Activated B cell treated with CpG ODN at 0.5 μM for 24 hours (primary cell): Measurements from ENCODE around the gene PDPN. TPM values are rescaled to one million over a fixed set of nuclear protein-coding genes. Genes with fewer than 3 reads are reported as not detected.

ENCODE experiments used
- ATAC-seq: fragments of 200-7000 bp; cut with Tn5 transposase; one replicate; pipeline ENCODE4 v1.10.0; 2021; ENCODE audit warnings: low read depth, mild to moderate bottlenecking, moderate library complexity
- CTCF ChIA-PET: fragments of 350-600 bp; sonication (Branson Sonifier 250); formaldehyde crosslinking; loops from one replicate; lab custom pipeline; 2021; ENCODE audit warnings: antibody characterized with exemption; lab: Charles Lee
- POLR2A ChIA-PET: fragments of 350-600 bp; sonication (Branson Sonifier 250); formaldehyde crosslinking; loops from one replicate; lab custom pipeline; 2021; ENCODE audit warnings: antibody characterized with exemption; lab: Charles Lee
- DNase-seq: peaks from one replicate; pipeline ENCODE4 v3.0.0; 2022
- H3K27ac Mint-ChIP-seq: one replicate; pipeline ENCODE4 v1.8.0; 2020; ENCODE audit warnings: mixed read lengths
- H3K27me3 Mint-ChIP-seq: one replicate; pipeline ENCODE4 v1.8.0; 2021; ENCODE audit warnings: mixed read lengths
- H3K36me3 Mint-ChIP-seq: one replicate; pipeline ENCODE4 v1.8.0; 2021; ENCODE audit warnings: low read depth, mixed read lengths
- H3K4me1 Mint-ChIP-seq: one replicate; pipeline ENCODE4 v1.8.0; 2021; ENCODE audit warnings: mixed read lengths
- H3K4me3 Mint-ChIP-seq: one replicate; pipeline ENCODE4 v1.8.0; 2020; ENCODE audit warnings: mild to moderate bottlenecking, mixed read lengths
- H3K9me3 Mint-ChIP-seq: one replicate; pipeline ENCODE4 v1.8.0; 2020; ENCODE audit warnings: mixed read lengths
- CTCF ChIP-seq: fragments of 200-600 bp; IDR thresholded peaks from one replicate; pipeline ENCODE4 v1.8.0; 2022; ENCODE audit warnings: antibody characterized with exemption, mild to moderate bottlenecking
- intact Hi-C: fragments of 100-400 bp; cut with micrococcal nuclease; formaldehyde crosslinking; loops from one replicate; pipeline ENCODE4 v1.15.1; 2024
- total RNA-seq: library from RNA; stranded (reverse); gene quantifications from 2 replicates; pipeline ENCODE4 v1.2.3, GENCODE V29; 2022

PDPN gene
- total RNA-seq, 1 donor from 2014 or later = not detected

GRCh38 chr1:13646521-13646920 lies 62.9 kb downstream of the PDPN start:
- Mint-ChIP-seq H3K27me3 (no peaks in the 10 kb centered on the region), H3K27ac (peak overlapping the region; percentile 69), H3K4me1 (peaks cover 39% of the 10 kb centered on the region), H3K9me3 (no peaks in the 10 kb centered on the region), H3K36me3 (no peaks in the 10 kb centered on the region), H3K4me3 (no peak overlapping the region)
- DNase-seq (no peak), ATAC-seq (peak; percentile 62)
- ChIA-PET POLR2A (interaction anchor here (0.6 to 1.3 kb wide), 8 partner anchors 9 to 158 kb away, joined by 3 to 9 read pairs (median 4); no protein-coding TSS in a partner anchor), CTCF (no interaction called here)
- intact Hi-C loops = no loop called here
- TF ChIP-seq CTCF = no peak

DNA sequence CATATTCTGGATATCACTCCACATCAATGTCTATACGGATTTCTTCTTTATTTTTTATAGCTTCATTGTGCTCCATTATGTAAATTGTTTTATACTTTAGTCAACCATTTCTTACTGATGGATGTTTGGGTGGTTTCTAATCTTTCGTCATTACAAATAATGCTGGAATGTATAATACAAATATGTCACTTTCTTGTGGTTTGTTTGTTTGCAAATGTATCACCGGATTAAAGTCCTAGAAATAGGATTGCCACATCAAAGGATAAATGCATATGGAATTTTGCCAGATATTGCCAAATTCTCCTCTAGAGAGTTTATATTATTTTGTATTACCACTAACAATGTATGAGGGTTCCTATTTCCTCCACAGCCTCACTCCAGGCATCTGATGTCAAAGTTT lies 67.6 kb downstream of the PDPN start:
- CTCF ChIA-PET = no interaction called here
- Mint-ChIP-seq H3K36me3 (no peaks in the 10 kb centered on the region), H3K4me3 (no peak overlapping the region), H3K27ac (no peak overlapping the region), H3K4me1 (peaks cover 8% of the 10 kb centered on the region), H3K9me3 (no peaks in the 10 kb centered on the region), H3K27me3 (peaks cover 2% of the 10 kb centered on the region)
- POLR2A ChIA-PET = no interaction called here
- TF ChIP-seq CTCF = no peak
- no peak for ATAC-seq
- intact Hi-C loops = no loop called here
- DNase-seq = no peak

DNA sequence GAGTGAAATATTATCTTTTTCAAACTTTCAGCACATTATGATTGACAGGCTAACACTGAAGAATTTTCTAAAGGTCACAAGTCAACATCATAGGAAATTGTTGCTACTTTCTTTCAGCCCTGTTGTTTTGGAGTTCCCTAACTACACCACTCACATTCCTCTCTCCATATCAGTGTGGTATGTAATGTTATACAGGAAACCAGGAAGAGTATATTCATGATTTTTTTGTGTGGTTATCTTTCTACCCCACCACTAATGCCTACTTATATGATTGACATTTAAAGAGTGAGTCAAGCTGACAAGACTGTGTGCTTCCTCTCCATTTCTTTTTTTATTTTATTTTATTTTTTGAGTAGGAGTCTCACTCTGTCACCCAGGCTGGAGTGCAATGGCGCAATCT lies 68.6 kb downstream of the PDPN start:
- H3K4me1 Mint-ChIP-seq = peaks cover 1% of the 10 kb centered on the region
- peaks cover 2% of the 10 kb centered on the region for H3K27me3 Mint-ChIP-seq
- H3K4me3 Mint-ChIP-seq = no peak overlapping the region
- no peak for ATAC-seq
- CTCF ChIA-PET = no interaction called here
- H3K36me3 Mint-ChIP-seq = no peaks in the 10 kb centered on the region
- no peak for DNase-seq
- no peak for TF ChIP-seq CTCF
- intact Hi-C loops = no loop called here
- POLR2A ChIA-PET = no interaction called here
- no peak overlapping the region for H3K27ac Mint-ChIP-seq
- no peaks in the 10 kb centered on the region for H3K9me3 Mint-ChIP-seq

DNA sequence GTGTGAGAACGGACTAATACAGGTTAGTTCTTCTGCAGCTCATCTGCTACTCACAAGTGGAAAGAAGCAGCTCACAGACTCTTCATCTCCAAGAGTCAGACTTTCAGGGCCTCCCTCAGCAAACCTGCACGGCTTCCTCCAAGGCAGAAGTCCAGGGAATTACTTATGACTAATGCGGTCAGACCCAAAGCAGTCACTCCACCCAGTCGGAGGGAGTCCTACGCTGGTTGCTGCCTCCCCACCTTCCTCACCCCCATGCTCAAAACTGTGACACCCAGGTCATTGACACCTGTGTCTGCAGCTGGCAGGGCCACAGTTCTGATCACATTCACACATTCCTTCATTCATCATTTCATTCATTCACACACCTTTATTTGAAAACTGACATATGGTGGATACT lies 77.9 kb downstream of the PDPN start:
- Mint-ChIP-seq H3K4me1 (peaks cover 26% of the 10 kb centered on the region), H3K9me3 (peaks cover 3% of the 10 kb centered on the region), H3K27ac (no peak overlapping the region), H3K27me3 (no peaks in the 10 kb centered on the region), H3K36me3 (no peaks in the 10 kb centered on the region), H3K4me3 (no peak overlapping the region)
- intact Hi-C loops = loop anchor here (10.0 kb wide), 1 partner anchor 147 kb away; the partner anchor contains the start of gene LRRC38
- TF ChIP-seq CTCF = no peak
- CTCF ChIA-PET = interaction anchor here (0.5 kb wide), 1 partner anchor 170 kb away, joined by 3 read pairs; no protein-coding TSS in a partner anchor
- ATAC-seq (no peak), DNase-seq (no peak)
- POLR2A ChIA-PET = interaction anchor here (0.5 kb wide), 1 partner anchor 96 kb away, joined by 4 read pairs; no protein-coding TSS in a partner anchor

GRCh38 chr1:13662493-13662892 lies 78.9 kb downstream of the PDPN start:
- CTCF ChIA-PET = interaction anchor here (1.1 to 7.2 kb wide), 2 partner anchors 65 to 162 kb away, joined by 3 to 107 read pairs; no protein-coding TSS in a partner anchor
- Mint-ChIP-seq H3K36me3 (no peaks in the 10 kb centered on the region), H3K27ac (no peak overlapping the region), H3K4me3 (no peak overlapping the region), H3K4me1 (peaks cover 34% of the 10 kb centered on the region), H3K27me3 (no peaks in the 10 kb centered on the region), H3K9me3 (peaks cover 3% of the 10 kb centered on the region)
- DNase-seq (no peak), ATAC-seq (no peak)
- intact Hi-C loops = loop anchor here (10.0 kb wide), 1 partner anchor 148 kb away; the partner anchor contains the start of gene LRRC38
- POLR2A ChIA-PET = interaction anchor here (0.7 kb wide), 1 partner anchor 229 kb away, joined by 6 read pairs; no protein-coding TSS in a partner anchor
- TF ChIP-seq CTCF = no peak
